Measurements from ENCODE around the gene CCDC187.

- no peak for TF ChIP-seq CTCF (IDR thresholded peaks at IDR 0.05)
- TF ChIP-seq POLR2A (IDR thresholded peaks at IDR 0.05): no peak
These were observed 25.0 kb downstream of the CCDC187 start for GRCh38 chr9:136278894-136279293.

Data from body of pancreas (tissue), 4 donors.